Adrenal gland (tissue), 5 donors: Measurements from ENCODE around the gene ATG101.

Experiments
- CTCF ChIP-seq, 6 experiments: fragments of 450-650 bp in 4 of 6; fragments of 200-600 bp in 2 of 6; sonication (generic) in 1 of 6; IDR thresholded peaks; 1 replicate in 5 of 6; 2 replicates in 1 of 6; pipeline versions ENCODE4 v1.5.1 to v1.8.0; 2016 to 2021; ENCODE audit warnings: antibody characterized with exemption in 6 of 6, mild to moderate bottlenecking in 2 of 6, moderate library complexity in 1 of 6
- POLR2A ChIP-seq, 2 donors: fragments of 450-650 bp; IDR thresholded peaks; one replicate each; pipeline ENCODE4 v1.6.1; 2017; ENCODE audit warnings: antibody characterized with exemption in 2 of 2, mild to moderate bottlenecking in 2 of 2, moderate library complexity in 1 of 2
- donor health status: DM: no; HTN: no; CAD: no.

DNA sequence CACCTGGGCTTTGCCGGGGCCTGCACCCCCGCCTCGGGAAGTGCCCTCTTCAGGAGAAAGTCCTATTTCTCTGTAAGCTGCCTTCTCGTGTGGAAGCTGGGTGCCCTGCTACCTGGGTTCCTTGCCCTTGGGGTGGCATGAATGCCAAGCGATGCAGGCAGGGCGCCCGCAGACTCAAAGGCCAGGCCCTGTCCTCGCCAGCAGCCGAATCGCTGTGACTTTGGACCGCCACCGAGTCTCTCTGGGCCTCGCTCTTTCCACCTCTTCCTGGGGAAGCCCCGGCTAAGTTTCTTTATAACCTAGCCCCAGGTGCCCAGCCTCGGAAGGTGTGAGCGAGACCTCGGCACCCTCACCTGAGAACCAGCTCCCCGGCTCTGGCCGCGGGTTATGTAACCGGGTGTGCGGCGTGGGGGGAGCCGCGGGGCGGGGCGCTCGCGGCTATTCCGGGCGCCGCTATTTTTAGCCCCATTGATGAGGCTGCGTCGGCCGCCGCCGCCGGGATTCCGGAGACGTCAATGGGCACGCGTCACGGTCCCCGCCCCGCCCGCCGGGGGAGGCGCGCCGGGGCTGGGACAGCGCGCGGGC, 33.1 kb upstream of the ATG101 start:
- peak; percentile 45 to 79 for TF ChIP-seq POLR2A (IDR thresholded peaks at IDR 0.05)
- TF ChIP-seq CTCF (IDR thresholded peaks at IDR 0.05) = no peak
